Activated naive CD8-positive, alpha-beta T cell treated with anti-CD3 and anti-CD28 coated beads, Interleukin-2, amount 50 U/mL, for 16 hours (primary cell): ENCODE measurements around the gene STIM2.
"Not testable (repeated sequence)": the region's sequence is repeated elsewhere in the genome, so short reads cannot be mapped to it uniquely, and the experiment has no call there.

ENCODE experiments used
- DNase-seq: peaks from one replicate; pipeline ENCODE4 v3.0.0-alpha.2; 2020; ENCODE audit warnings: low read depth, low spot score

STIM2 gene

DNA sequence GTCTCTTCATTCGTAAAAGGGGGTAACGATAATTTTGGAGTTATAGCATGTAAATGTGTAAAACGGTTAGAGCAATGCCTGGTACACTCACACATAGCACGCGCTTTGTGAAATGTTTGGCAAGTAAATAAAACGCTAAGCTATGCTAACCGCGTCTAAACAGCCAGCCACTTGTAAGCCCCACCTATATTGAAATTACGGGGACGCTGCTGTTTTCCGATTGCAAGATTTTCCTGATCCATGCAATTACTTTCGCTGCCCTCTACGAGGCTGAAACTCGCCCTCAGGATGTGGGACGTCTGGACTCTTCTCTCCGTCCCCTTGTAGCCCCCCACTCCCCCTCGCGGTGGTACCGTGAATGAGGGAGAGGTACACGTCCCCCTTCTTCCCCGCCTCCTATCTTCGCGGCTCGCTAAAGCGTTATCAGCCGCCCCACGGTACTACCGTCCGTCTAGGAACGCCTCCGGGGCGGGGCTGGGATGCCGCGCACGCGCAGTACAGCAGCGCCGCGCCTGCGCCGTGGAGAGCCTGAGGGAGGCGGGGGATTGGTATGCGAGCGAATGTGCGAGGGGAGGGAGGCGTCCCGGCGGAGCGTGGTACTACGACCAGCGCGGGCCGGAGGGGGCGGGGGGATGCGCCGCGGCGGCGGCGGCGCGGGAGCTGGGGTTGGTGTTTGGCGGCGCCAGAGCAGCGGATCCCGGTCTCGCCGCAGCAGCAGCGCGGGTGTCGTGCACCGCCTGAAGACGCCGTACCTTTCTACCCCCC is at the start of gene STIM2:
Gene STIM2 (plus strand): TSS at position 685 of the 765 bp plus-strand sequence.
- peak; percentile 97 for DNase-seq

DNA sequence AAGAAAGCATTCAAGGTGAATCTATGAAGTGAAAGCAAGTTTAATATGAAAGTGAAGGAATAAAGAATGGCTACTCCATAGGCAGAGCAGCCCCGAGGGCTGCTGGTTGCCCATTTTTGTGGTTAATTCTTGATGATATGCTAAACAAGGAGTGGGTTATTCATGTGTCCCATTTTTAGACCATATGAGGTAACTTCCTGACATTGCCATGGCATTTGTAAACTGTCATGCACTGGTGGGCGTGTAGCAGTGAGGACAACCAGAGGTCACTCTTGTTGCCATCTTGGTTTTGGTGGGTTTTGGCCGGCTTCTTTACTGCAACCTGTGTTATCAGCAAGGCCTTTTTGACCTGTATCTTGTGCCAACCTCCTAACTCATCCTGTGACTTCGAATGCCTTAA is 49.1 kb upstream of the STIM2 start:
- not testable (repeated sequence) for DNase-seq

DNA sequence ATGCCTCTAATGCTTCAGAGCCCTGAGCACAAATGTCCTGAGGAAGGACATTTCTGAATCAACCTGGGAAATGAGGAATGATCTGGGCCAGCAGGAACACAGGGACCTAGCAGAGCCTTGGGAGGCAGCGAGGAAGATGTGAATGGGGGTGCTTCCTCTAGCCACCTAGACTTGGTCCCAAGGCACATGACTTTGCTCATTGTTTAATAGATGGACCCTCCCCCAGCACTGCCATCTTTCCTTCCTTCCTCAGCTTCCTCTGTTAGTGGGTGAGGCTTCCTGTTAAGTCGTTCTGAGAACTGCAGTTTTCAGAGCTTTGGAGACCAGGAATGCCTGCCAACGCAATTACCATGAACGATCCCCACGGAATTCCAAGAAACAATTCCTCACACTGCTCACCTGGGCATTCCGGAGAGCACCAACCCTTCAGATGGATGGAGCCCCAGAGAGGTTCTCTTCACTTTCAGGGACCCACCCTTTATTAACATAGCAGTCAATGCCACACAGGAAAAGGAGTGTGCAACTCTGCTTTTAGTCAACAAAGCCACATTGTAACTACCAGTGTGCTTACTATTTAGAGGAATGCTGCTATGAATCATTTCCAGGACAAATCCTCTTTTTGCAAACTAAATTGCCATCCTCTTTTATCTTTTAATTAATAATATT is 48.5 kb upstream of the STIM2 start:
- no peak for DNase-seq

GRCh38 chr4:26813698-26814097 is 46.9 kb upstream of the STIM2 start:
- DNase-seq = no peak

DNA sequence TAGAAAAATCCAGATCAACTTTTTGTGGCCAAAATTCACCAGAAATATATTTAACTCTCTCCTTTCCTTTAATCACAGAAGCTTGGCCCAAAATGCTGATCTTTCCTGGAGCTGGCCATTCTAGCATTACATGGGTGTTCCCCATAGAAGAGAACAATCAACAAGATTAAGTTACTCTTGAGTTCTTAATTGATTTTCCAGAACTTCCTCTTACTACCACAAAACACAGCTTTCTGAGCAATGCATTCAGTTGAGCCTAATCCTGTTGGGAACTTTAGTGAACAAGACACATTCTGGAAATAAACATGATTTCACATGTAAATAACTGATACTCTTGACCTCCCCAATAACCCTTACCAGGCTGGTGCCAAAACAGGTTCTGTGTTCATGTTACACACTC is 45.4 kb upstream of the STIM2 start:
- DNase-seq = no peak

DNA sequence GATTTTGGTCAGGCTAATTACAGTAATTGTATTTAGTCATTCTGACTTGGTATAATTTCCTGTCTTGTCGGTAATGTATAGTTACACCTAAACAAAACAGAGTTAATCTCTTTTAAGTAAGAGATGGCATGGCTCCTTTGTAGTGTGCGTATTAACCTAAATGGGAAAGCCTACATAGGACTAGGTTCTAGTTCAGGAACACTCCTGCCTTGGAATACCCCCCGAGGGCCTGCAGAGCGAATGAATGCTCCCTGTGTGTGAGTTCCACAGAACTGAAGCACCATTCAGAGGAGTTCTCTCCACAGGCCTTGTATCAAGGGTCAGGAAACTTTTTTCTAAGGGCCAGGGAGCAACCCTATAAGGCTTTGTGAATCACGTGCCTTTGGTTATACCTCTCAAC is 44.9 kb upstream of the STIM2 start:
- no peak for DNase-seq

- no peak for DNase-seq
Observed at GRCh38 chr4:26819026-26819425, 41.6 kb upstream of the STIM2 start.

DNA sequence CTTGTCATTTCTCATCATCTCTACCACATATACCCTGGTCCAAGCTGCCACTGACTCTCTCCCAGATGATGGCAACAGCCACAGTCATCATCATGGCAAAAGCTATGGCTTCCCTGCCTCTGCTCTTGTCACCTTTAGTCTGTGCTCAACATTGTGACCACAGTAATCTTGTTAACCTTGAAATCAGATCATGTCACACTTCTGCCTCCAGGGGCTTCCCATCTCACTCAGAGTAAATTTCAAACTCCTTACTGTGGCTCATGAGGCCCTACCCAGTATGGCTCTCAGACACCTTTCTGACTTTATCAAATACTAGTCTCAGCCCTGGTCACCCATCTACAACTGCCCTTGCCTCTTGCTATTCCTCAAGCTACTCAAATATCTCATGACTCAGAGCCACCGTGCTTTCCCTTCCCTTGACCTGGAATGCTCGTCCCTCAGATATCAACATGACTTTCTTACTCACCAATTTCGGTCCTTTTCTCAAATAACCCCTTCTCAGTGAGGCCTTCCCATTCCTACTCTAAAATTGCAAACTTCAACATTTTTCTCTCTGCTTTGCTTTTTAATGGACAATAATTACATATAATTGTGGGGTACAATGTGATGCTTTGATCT is 41.1 kb upstream of the STIM2 start:
- no peak for DNase-seq

DNA sequence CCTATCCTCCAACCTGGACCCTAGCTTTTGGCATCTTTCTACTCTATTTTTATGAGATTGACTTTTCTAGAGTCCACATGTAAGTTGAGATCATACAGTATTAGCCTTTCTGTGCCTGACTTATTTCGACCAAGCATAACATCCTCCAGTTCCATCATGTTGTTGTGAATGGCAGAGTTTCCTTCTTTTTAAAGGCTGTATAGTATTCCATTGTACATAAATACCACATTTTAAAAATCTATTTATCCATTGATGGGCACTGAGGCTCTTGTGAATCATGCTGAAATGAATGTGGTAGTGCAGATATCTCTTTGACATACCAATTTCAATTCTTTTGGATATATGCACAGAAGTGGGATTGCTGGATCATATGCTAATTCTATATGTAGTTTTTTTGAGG is 40.3 kb upstream of the STIM2 start:
- DNase-seq = no peak

GRCh38 chr4:26821031-26821430 is 39.6 kb upstream of the STIM2 start:
- no peak for DNase-seq

DNA sequence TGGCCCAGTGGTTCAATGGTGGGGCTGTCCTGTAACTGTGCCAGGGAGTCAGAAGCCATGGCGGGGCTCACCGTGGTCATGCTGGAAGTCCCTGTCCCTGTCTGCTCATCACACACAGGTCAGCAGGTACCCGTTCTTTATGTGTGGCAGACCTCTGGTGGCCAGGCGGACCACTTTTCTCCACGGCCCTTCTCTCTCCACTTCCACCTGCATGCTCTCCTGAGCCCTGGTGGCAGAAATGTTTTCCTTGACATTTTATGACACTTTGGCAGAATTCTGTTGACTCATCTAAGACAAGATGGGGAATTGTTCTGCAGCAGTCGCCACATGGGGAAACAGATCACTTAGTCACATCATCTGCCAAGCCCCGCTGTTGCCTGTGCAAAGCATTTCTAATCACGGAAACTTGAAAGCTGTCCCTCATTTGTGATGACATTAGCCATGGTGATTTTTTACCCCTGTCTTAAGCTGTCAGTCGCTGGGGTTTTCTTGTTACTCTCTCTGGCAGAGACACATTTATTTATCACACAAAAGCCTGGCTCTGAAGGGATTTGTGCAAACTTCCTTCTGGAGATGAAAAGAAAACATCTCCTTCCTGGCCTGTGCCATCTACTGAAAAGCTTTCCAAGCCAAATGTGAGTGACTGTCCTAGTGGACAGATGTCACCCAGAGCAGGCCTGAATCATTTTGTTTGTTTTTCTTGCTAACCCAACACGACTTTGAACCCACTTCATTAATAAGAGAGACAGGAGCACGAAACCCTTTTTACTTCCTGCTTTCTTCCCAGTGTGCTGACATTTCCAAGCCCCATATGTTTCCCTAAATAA is 38.8 kb upstream of the STIM2 start:
- DNase-seq = no peak

DNA sequence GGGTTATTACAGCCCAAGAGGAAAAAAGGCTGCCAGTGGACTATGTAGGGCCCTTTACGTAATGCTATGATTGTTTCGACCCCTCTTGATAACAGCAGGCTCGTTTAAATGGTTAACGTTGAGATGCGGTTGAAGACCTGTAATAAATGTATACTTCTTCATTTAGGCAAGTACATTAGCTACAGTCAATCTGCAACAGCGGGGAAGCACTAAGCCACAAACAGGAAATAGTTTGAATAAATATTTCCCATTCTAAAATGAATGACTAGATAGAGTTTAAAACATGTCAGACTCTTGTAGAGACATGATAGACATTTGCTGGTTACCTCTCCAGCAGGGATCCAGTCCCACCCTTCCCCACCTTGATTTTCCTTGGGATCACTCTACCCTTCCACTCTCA is 38.1 kb upstream of the STIM2 start:
- DNase-seq = no peak

GRCh38 chr4:26822974-26823373 is 37.7 kb upstream of the STIM2 start:
- DNase-seq = not testable (repeated sequence)

DNA sequence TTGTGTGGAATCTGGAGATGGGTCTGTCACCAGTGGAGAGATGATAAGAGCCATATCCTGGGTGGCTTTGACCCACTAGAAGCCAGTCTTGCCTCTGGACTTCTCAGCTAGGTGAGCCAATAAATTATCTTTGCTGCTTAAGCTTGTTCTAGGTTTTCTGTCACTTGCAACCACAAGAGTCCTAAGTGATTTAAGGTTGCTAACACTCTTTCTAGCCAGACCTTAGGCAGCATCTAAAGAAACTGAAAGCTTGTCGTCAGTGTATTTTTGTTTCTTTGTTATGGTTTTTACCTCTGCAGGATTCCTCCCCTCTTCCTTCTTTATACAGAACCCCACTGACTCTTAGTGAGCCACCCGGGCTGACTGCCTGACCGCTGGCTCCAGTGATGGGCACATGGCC is 37.1 kb upstream of the STIM2 start:
- DNase-seq = no peak

DNA sequence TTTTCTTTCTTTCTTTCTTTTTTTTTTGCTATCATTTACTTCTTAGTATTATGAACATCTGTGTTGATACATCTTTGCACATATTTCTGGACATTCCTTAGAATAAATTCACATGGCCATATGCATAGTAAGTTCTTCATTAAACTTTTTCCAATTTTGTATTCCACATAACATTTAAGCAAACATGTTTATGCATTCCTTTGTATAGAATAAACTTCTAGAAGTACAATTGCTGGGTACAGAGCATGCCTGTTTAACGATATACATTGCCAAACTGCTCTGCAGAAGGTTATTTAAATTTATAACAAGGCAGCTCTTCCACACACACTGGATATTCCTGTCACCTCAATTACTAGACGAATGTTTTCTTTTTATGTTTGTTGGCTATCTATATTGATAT is 36.0 kb upstream of the STIM2 start:
- no peak for DNase-seq

- no peak for DNase-seq
Observed at GRCh38 chr4:26826721-26827120, 33.9 kb upstream of the STIM2 start.

DNA sequence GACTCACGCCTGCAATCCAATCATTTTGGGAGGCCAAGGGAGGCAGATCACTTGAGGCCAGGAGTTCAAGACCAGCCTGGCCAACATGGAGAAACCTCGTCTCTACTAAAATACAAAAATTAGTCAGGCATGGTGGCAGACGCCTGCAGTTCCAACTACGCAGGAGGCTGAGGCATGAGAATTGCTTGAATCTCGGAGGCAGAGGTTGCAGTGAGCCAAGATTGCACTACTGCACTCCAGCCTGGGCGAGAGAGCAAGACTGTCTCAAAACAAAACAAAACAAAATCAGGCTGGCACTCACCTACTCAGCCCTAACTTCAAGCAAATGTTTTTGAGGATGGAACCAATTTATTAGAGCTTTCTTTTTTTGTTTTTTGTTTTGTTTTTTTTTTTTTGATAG is 33.3 kb upstream of the STIM2 start:
- not testable (repeated sequence) for DNase-seq

- DNase-seq = no peak
Observed at GRCh38 chr4:26827798-26828197, 32.8 kb upstream of the STIM2 start.

DNA sequence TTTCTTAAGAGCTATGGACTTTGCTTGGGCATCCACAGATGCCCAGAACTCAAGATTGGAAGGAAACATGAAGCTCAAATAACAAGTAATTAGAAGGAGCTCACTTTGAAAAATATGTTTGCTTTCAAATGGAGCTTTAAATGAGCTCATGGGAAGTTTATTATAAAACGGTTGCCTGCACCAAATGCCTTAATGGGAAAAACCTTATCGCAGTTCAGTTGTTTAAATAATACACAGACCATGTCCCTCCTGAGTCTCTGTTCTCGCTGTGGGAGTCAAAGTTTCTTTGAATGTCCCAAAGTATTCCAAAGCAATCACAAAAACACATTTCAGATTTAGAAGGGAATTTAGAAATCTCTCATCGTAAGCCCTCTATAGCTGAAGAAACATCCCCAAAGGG is 31.6 kb upstream of the STIM2 start:
- DNase-seq = no peak

DNA sequence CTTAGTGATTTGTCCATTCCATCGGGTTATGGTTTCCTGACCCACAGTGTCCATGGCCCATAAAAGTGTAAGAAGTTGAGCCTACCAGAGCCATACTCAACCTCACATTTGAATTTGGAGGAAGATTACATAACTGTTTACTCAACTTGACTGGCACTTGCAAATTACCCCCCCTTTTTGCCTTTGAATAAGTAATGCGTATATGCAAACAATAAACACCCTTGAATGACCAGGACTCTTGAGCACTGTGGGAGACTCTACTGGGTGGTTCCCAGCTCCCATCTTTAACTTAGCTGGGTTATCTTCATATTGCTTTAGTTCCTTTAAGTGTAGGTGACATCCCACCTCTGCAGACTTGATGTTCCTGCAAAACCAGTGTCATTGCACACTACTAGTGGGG is 30.6 kb upstream of the STIM2 start:
- no peak for DNase-seq

- no peak for DNase-seq
Observed at GRCh38 chr4:26830701-26831100, 29.9 kb upstream of the STIM2 start.

DNA sequence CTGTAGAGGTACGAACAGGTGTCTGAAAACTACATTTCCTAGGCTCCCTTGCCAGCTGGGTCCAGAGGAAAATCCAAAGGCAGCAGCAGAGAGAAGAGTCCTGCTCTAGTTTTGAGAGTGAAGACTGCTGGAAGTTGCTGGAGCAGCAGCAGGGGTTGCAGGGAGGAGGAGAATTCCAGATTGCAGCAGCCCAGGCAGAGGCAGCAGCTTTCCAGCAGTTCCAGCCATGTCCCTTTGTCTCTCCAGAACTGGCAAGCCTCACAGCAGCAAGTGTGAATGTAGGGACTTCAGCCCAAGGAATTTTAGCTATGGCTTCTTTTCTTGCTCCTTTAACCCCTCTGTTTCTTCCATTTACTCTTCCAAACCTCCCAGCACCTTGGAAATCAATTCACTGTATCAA is 24.1 kb upstream of the STIM2 start:
- no peak for DNase-seq
